ENCODE measurements around the gene NCOA5. TPM values are rescaled to one million over a fixed set of nuclear protein-coding genes. Genes with fewer than 3 reads are reported as not detected.
A peak's percentile ranks its signal among the peaks of the same experiment; 100 is the strongest.

NCOA5 gene
- total RNA-seq, 2 experiments from 2014 or later, result 26.2 to 27.3 TPM

DNA sequence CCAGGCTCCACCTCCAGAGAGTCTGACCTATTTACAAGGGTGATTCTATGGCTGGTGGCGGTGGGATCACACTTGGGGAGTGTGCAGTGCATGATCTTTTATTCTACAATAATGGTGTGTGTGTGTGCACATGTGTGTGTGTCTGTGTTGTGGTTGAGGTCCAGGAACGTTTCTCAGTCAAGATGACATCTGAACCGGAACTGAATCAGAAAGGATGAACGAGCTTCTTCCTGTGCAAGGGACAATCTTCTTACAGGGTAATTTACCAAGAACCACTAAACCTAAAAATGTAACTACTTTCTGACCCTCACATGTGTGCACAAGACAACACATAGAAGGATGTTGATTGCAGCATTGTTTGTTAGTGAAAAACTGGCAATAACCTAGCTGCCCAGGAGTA lies 72.5 kb downstream of the NCOA5 start:
- Mint-ChIP-seq H3K27me3 (peaks cover 55% of the 10 kb centered on the region), H3K36me3 (no peaks in the 10 kb centered on the region), H3K4me3 (no peak overlapping the region), H3K4me1 (peaks cover 14% of the 10 kb centered on the region), H3K9me3 (no peaks in the 10 kb centered on the region), H3K27ac (no peak overlapping the region)
- DNase-seq, result no peak

DNA sequence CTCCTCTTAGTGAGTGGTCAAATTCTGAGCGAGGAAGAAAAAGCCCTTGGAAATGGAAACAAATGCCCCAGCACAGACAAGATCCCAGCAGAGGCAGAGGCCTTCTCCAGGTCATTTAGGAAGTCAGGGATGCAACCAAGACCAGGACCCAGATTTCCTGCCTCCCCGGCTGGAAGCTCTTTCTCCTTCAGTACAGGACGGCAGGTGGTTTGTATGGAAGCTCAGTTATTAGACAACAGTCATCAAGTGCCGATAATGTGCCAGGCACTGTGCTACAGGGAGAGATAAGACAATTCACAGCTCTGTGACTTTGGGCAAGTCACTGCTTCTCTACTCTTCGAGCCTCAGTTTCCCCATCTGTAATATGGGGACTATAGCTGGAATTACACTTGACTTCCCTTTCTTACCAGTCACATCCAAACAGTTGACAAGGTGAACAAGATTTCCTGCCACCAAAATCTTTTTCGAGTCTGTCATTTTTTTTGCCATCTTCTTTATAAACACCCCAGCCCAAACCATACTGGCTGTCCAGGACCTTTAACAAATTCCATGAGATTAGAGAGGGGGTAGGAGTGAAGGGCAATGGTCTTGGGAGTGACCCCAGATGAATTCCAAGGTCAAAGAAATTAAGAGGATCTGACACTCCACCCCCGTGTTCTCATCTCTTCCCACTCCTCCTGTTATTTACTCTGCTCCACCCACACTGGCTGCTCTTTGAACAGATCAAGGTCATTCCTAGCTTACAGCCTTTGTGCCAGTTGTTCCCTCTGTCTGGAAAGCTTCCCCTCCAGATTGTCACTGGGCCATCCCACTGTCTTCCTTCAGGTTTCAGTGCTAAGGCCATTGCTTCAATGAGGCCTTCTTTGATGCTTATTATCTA lies 75.0 kb downstream of the NCOA5 start:
- Mint-ChIP-seq H3K4me1 (peaks cover 25% of the 10 kb centered on the region), H3K9me3 (peaks cover 3% of the 10 kb centered on the region), H3K36me3 (peaks cover 3% of the 10 kb centered on the region), H3K27ac (no peak overlapping the region), H3K4me3 (peak overlapping the region; percentile 6), H3K27me3 (peaks cover 62% of the 10 kb centered on the region)
- no peak for DNase-seq

DNA sequence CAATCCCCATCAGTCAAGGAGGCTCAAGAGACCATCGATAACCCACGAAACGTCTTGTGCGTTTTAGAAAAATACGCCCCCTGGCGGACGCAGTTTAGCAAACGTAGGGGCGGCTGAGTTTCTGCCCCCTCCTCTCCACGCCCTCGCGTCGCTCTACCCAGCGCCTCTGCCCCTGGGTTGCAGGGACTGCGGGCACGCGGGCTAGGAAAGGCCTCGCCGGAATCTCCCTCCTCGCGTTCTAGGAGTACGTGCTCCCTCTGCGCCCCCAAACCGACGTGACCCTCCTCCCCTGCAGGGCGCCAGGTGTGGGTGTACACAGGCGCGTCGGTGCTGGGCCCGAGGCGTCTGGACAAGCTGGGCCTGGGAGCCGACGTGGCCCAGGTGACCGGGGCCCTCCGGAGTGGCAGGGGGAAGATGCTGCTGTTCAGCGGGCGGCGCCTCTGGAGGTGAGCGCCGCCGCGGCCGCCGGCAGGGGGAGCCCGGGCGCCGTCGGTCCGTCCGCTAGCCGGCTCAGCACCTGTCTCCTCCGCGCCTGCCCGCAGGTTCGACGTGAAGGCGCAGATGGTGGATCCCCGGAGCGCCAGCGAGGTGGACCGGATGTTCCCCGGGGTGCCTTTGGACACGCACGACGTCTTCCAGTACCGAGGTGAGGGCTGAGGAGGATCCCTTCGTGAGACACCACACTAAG lies 75.8 kb downstream of the NCOA5 start:
- DNase-seq, result peak; percentile 79
- H3K4me1 Mint-ChIP-seq, result peaks cover 33% of the 10 kb centered on the region
- peaks cover 69% of the 10 kb centered on the region for H3K27me3 Mint-ChIP-seq
- H3K27ac Mint-ChIP-seq, result no peak overlapping the region
- H3K36me3 Mint-ChIP-seq, result peaks cover 3% of the 10 kb centered on the region
- peaks cover 3% of the 10 kb centered on the region for H3K9me3 Mint-ChIP-seq
- peak overlapping the region; percentile 22 for H3K4me3 Mint-ChIP-seq

DNA sequence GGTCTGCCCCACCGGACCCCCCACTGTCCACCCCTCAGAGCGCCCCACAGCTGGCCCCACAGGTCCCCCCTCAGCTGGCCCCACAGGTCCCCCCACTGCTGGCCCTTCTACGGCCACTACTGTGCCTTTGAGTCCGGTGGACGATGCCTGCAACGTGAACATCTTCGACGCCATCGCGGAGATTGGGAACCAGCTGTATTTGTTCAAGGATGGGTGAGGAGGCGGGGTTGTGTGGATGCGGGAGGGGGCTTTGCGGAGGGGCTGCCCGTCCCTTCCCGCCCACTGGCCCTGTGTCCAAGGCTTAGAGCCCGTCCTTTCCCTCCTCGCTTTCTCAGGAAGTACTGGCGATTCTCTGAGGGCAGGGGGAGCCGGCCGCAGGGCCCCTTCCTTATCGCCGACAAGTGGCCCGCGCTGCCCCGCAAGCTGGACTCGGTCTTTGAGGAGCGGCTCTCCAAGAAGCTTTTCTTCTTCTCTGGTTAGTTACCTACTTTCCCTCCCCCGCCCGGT lies 76.4 kb downstream of the NCOA5 start:
- no peak for DNase-seq
- peaks cover 73% of the 10 kb centered on the region for H3K27me3 Mint-ChIP-seq
- peaks cover 3% of the 10 kb centered on the region for H3K9me3 Mint-ChIP-seq
- H3K36me3 Mint-ChIP-seq, result peaks cover 3% of the 10 kb centered on the region
- peaks cover 38% of the 10 kb centered on the region for H3K4me1 Mint-ChIP-seq
- H3K4me3 Mint-ChIP-seq, result peak overlapping the region; percentile 22
- H3K27ac Mint-ChIP-seq, result no peak overlapping the region

DNA sequence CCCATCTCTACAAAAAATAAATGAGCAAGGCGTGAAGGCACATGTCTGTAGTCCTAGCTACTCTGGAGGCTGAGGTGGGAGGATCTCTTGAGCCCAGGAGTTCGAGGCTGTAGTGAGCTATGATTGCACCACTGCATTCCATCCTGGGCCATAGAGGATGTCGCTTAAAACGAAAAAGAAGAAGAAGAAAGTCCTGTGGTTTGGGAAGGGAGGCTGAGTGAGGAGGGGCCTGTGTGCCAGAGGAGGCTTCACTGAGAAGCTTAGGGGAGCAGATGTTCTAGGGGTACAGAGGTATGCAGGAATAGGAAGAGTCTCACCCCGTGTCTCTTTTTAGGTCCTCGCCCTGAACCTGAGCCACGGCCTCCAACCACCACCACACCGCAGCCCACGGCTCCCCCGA lies 76.8 kb downstream of the NCOA5 start:
- Mint-ChIP-seq H3K27ac (no peak overlapping the region), H3K9me3 (peaks cover 3% of the 10 kb centered on the region), H3K27me3 (peaks cover 78% of the 10 kb centered on the region), H3K4me3 (no peak overlapping the region), H3K36me3 (peaks cover 3% of the 10 kb centered on the region), H3K4me1 (peaks cover 42% of the 10 kb centered on the region)
- DNase-seq, result no peak

DNA sequence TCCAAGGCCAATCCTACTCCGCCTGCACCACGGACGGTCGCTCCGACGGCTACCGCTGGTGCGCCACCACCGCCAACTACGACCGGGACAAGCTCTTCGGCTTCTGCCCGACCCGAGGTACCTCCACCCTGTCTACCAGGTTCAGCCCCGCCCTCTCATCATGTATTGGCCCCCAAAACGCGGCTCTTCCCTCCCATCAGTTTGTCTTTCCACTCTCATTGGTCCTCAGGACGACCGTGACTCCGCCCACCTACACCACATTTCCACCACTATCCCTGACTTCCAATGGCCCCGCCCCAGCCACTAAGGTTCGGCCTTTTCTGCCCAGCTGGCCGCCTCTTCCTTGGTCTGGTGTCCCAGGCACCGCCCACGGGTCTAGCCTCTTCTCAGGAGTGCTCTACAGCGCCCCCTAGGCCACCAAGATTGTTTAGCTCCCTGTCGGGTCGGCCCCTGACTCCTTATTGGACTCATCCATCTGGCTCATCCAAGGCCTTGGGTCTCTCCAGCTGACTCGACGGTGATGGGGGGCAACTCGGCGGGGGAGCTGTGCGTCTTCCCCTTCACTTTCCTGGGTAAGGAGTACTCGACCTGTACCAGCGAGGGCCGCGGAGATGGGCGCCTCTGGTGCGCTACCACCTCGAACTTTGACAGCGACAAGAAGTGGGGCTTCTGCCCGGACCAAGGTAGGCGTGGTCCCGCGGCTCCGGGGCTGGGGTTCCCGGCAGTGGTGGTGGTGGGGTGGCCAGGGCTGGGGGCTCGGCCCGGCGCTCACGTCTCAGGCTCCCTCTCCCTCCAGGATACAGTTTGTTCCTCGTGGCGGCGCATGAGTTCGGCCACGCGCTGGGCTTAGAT lies 77.9 kb downstream of the NCOA5 start:
- Mint-ChIP-seq H3K36me3 (peaks cover 3% of the 10 kb centered on the region), H3K27ac (no peak overlapping the region), H3K9me3 (peaks cover 3% of the 10 kb centered on the region), H3K4me1 (peaks cover 48% of the 10 kb centered on the region), H3K27me3 (peaks cover 87% of the 10 kb centered on the region), H3K4me3 (peak overlapping the region; percentile 54)
- peak; percentile 45 for DNase-seq

Other genes with a start within 250 kb of the NCOA5 start
- gene ACOT8, start 232.6 kb downstream of the NCOA5 start, total RNA-seq, result 10 to 100 TPM; 18.6 to 19.3 TPM
- 1 to 10 TPM; 3.5 to 3.8 TPM for gene ZSWIM3, start 232.3 kb downstream of the NCOA5 start, total RNA-seq
- gene ZSWIM1, start 208.7 kb downstream of the NCOA5 start, total RNA-seq, result 10 to 100 TPM; 10.6 to 11.1 TPM
- 1 to 10 TPM in 1 of 2 experiments, under 1 TPM in 1; 0.90 to 1.0 TPM for gene SPATA25, start 202.3 kb downstream of the NCOA5 start, total RNA-seq
- 1 to 10 TPM; 2.5 to 3.1 TPM for gene NEURL2, start 198.8 kb downstream of the NCOA5 start, total RNA-seq
- gene CTSA, start 198.6 kb downstream of the NCOA5 start, total RNA-seq, result 10 to 100 TPM; 45.2 to 45.7 TPM
- gene PLTP, start 177.8 kb downstream of the NCOA5 start, total RNA-seq, result 1 to 10 TPM; 5.9 to 6.2 TPM
- 10 to 100 TPM; 28.4 to 30.2 TPM for gene PCIF1, start 155.3 kb downstream of the NCOA5 start, total RNA-seq
- 10 to 100 TPM; 28.0 to 29.0 TPM for gene ZNF335, start 117.8 kb downstream of the NCOA5 start, total RNA-seq
- gene MMP9, start 81.1 kb downstream of the NCOA5 start, total RNA-seq, result under 1 TPM in 1 of 2 experiments, not detected in 1; 0.08 TPM
- under 1 TPM; 0.26 to 0.52 TPM for gene SLC12A5, start 60.7 kb downstream of the NCOA5 start, total RNA-seq
- gene CD40, start 28.4 kb upstream of the NCOA5 start, total RNA-seq, result 1 to 10 TPM; 4.6 to 5.3 TPM
- gene CDH22, start 218.5 kb upstream of the NCOA5 start, total RNA-seq, result under 1 TPM in 1 of 2 experiments, not detected in 1; 0.12 TPM